ENCODE results near the gene HEXB.

Gene HEXB

DNA sequence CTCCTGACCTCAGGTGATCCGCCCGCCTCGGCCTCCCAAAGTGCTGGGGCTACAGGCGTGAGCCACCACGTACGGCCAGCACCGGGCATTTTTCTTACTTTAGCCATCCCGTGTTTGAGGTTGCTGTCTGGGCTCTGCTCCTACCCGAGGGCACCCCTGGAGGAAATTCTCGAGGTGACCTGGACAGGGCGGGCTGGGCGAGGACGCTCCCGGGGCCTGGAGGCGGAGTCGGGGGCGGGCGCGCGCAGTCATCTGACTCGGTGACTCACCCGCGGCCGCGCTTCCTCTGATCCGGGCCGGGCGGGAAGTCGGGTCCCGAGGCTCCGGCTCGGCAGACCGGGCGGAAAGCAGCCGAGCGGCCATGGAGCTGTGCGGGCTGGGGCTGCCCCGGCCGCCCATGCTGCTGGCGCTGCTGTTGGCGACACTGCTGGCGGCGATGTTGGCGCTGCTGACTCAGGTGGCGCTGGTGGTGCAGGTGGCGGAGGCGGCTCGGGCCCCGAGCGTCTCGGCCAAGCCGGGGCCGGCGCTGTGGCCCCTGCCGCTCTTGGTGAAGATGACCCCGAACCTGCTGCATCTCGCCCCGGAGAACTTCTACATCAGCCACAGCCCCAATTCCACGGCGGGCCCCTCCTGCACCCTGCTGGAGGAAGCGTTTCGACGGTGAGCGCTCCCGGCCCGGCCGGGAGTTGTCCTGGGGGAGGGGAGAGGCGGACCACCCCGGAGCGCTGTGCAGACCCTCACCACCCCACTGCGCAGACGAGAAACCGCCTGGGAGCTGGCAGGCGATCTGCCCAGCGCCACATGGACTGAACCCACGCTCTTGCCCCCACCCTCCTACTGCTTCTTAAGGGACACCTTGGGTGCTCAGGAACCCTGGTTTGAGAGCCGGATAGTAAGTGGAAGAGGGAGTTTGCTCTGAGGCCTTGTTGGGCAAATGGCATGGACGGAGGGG lies at the start of gene HEXB:
HEXB (plus strand) TSS at position 334 of the 952 bp plus-strand sequence; CDS start at position 362, 28 bp downstream.
- DNase-seq = peak; percentile 80

DNA sequence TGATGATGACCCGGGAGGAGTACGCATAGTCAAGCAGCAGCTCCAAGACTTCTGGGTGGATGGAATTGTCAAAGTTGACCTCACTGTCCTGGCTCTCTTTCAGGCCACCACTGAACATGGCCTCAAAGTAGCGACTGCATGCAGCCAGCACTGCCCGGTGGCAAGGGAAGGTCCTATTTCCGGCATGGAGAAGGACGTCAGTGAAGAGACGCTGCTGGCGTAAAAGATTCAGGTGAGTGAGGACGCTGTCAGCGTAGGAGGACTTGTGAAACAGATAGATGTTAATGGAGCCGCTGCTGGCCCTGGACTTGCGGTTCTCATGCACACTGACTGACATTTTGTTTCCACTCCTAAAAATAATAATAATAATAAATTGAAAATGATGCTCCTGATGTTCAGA lies 48.9 kb upstream of the HEXB start:
- no peak for DNase-seq

GRCh38 chr5:74636552-74636951 lies 48.5 kb upstream of the HEXB start:
- no peak for DNase-seq

DNA sequence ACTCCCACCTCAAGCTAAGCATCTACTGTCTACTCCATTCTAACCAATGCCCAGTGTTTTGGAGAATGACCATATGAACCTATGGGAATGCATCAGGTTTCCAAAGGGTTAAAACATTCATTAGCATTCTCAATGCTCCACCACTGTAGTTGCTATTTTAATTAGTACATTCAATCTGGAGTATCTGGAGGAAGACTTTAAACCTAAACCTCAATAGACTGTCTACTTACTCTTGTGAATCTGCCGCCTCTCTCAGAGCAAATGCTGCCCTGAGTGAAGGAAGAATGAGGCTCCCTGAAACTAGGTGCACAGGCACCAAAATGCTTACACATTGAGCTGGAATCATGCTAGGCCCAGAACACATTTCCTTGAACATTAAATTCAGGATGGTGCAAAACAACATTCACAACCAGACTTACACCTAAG lies 46.5 kb upstream of the HEXB start:
- no peak for DNase-seq

- DNase-seq = no peak
Observed at GRCh38 chr5:74638970-74639806, 45.8 kb upstream of the HEXB start.

DNA sequence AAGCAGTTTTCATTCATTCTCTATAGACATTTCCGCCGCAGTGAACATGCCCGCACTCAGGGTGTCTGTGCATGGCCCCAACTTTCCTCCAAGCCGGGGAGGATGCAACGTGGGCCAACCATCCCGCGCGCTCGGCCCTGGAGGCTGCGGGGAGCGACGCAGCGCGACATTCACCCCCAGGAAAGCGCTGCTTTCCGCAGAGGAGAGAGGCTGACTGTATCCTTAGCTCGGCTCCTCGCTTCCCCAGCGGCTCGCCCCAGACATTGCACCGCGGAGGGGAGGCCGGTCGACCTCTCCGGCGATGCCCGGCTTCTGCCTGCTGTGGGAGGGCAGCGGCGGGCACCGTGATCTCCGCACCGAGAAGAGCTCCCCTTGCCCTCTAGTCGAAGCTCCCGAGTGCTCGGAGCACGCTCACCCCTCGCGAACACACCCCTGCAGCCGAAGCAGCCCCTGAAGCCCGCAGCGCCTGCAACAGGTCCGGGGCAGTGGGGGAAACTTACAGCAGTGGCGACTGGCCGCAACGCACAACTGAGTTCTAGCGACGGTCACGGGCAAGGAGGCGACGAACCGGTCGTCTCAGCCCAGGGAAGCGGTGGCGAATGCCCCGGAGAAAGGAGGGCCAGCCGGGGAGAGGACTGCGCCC lies 45.1 kb upstream of the HEXB start:
- DNase-seq = no peak

- no peak for DNase-seq
Observed at GRCh38 chr5:74640450-74640953, 44.5 kb upstream of the HEXB start, which contains the start of gene ENC1. Gene ENC1 (minus strand): TSS chr5:74640728. CDS start chr5:74636485, 4,243 bp downstream.

DNA sequence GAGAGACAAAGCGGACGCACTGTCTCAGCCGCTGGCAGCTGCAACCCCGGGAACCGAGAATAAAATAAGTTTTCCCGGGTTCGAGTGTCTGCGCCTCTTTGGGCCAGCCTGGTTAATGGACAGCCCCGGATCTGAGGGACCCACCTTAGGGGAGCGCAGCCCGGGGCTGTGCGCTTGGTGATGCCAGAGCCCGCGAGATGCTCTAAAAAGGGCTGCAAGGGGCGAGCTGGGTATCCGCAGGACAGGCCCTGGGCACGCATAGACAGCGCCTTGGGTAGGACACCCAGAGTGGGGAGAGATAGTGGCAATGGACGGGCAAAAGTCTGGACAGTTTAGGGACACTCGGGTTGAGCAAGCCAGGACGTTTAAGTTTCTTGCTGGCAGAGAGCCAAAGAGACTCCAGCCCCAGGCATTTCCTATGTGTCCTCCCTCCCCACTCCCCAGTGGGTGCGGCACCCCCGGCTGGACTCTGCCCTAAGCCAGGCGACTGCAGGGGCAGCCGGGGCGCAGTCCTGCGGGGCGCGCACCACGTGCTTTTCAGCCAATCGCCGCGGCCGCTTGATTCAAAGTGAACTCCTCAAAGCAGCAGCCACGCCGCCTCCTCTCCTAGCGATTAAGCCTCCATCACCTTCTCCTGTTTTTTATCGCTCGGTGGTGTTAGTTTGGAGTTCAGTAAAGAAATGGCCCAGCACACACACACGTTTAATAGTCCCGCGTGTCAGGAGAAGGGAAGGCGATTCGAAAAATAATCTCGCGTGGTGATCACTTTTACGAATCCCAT lies 43.9 kb upstream of the HEXB start:
- DNase-seq = no peak

- DNase-seq = no peak
Observed at GRCh38 chr5:74641735-74642542, 43.1 kb upstream of the HEXB start.

GRCh38 chr5:74642543-74642863 lies 42.5 kb upstream of the HEXB start:
- no peak for DNase-seq

DNA sequence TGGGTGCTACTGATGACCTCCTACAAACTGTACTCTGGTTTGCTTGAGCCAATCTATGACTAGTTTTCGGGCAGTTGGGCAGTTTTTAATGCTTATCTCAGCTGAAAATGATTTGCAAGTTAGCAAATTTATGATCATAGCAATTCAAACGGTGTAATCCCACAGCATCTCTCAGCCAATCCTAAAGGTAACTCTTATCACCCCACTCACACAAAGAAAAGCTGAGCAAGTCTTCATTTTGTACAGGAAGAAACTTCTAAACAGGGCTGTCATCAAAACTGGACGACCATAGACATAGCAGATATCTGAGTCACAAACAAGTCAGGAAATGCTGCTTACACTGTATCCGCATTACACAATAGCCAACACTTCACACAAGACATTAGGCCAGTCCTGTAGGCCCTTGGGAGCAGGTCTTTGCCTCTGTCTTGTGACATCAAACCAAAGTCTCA lies 41.9 kb upstream of the HEXB start:
- no peak for DNase-seq

- DNase-seq = no peak
Observed at GRCh38 chr5:74647096-74647495, 37.9 kb upstream of the HEXB start.

GRCh38 chr5:74648835-74649293 lies 36.2 kb upstream of the HEXB start:
- DNase-seq = no peak

GRCh38 chr5:74649421-74649973 lies 35.5 kb upstream of the HEXB start:
- no peak for DNase-seq

DNA sequence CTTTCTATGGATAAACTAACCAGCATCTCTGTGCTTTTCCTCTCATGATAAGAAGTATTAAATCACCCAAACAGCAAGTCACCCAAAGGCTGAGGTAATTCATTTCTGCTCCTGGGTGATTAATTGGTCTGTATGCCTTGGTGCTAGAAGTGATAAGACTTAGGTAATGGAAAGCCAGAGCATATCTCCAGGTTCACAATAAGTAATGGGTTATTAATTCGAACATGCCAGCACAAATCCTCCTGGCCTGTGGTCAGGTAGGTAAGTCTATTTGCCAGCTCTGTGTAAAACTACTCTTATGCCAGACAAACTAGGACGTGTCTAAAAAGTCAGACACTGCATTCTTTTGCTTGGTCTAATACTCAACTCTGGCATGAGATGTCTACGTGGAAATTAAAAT lies 33.3 kb upstream of the HEXB start:
- no peak for DNase-seq

DNA sequence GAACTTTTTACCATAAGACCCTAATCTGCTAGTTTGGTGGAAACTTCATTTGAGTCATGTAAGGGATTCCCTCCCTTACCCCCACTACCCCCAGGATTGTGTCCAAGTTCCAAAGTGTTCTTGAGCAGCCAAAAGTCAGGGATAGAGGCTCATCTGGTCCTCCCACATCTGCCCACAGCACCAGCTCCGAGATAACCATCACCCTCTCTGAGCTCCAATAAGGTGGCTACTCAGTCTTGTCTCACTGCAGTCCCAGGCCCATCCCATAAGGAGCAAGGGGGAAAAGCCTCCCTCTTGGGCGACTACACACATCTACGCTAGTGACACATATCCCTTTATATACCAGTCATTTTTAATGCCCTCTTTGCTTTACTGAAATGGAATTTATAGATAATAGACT lies 32.5 kb upstream of the HEXB start:
- no peak for DNase-seq

GRCh38 chr5:74653991-74654390 lies 31.0 kb upstream of the HEXB start:
- DNase-seq = no peak

DNA sequence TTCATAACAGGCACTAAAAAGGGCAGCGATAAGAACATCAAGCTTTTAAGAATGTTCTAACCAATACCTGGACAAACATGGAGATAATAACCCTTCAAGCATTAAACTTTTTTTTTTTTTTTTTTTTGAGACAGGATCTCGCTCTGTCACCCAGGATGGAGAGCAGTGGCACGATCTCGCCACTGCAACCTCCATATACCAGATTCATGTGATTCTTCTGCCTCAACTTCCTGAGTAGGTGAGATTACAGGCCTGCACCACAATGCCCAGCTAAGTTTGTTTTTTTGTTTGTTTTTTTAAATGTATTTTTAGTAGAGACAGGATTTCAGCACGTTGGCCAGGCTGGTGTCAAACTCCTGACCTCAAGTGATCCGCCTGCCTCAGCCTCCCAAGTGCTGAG lies 29.8 kb upstream of the HEXB start:
- no peak for DNase-seq

- no peak for DNase-seq
Observed at GRCh38 chr5:74655716-74656115, 29.3 kb upstream of the HEXB start.

- no peak for DNase-seq
Observed at GRCh38 chr5:74657165-74657564, 27.9 kb upstream of the HEXB start.

GRCh38 chr5:74659172-74659571 lies 25.9 kb upstream of the HEXB start:
- no peak for DNase-seq
